Caco-2 (cell line): ENCODE data around the gene DHRS1. TPM values are rescaled to one million over a fixed set of nuclear protein-coding genes. Genes with fewer than 3 reads are reported as not detected.

Source experiments
- Bru-seq: library from RNA; stranded (reverse); fragments of 400-500 nt; gene quantifications from one replicate; lab custom pipeline; 2021; lab: Mats Ljungman, UMichigan
- BruChase-seq, 2 experiments: library from RNA; stranded (reverse); fragments of 400-500 nt; gene quantifications; one replicate each; lab custom pipeline; 2021; lab: Mats Ljungman, UMichigan
- BruUV-seq: library from RNA; stranded (reverse); fragments of 400-500 nt; replicated peaks from 2 replicates; lab custom pipeline; 2021; lab: Mats Ljungman, UMichigan
- CTCF ChIA-PET: fragments of 300-600 bp; sonication (Branson Sonifier 250); formaldehyde crosslinking; loops from one replicate; lab custom pipeline; 2022; ENCODE audit warnings: antibody characterized with exemption; lab: Charles Lee
- POLR2A ChIA-PET: fragments of 300-600 bp; sonication (Branson Sonifier 250); formaldehyde crosslinking; loops from one replicate; lab custom pipeline; 2022; ENCODE audit warnings: antibody characterized with exemption; lab: Charles Lee
- DNase-seq, 2 experiments: peaks; one replicate each; pipeline versions ENCODE4 v3.0.0 to v3.0.0-alpha.2; 2020 to 2022
- H3K27me3 ChIP-seq: replicated peaks from 2 replicates; pipeline ENCODE4 v1.6.0; 2011; ENCODE audit warnings: low read length; ENCODE audit not compliant: control insufficient read depth, insufficient read depth
- H3K36me3 ChIP-seq: 2 replicates; pipeline ENCODE4 v1.5.1; 2011; ENCODE audit warnings: low read length; ENCODE audit not compliant: control insufficient read depth, insufficient read depth
- H3K4me1 ChIP-seq: fragments of 250-450 bp; sonication (Bioruptor Pico); 2 replicates; pipeline ENCODE4 v1.5.1; 2020; ENCODE audit warnings: mild to moderate bottlenecking
- H3K4me3 ChIP-seq: 2 replicates; pipeline ENCODE4 v1.5.1; 2011; ENCODE audit warnings: low read depth, mild to moderate bottlenecking, control low read depth, low read length
- H3K9me3 ChIP-seq: fragments of 250-450 bp; sonication (Bioruptor Pico); 2 replicates; pipeline ENCODE4 v1.5.1; 2020; ENCODE audit warnings: mild to moderate bottlenecking, moderate library complexity
- H3K27ac Mint-ChIP-seq: one replicate; pipeline ENCODE4 v1.8.0; 2022; ENCODE audit warnings: mixed read lengths; ENCODE audit not compliant: unreplicated experiment
- H3K27me3 Mint-ChIP-seq: one replicate; pipeline ENCODE4 v1.8.0; 2022; ENCODE audit warnings: mixed read lengths; ENCODE audit not compliant: insufficient read depth, unreplicated experiment
- H3K36me3 Mint-ChIP-seq: one replicate; pipeline ENCODE4 v1.8.0; 2022; ENCODE audit warnings: mild to moderate bottlenecking, mixed read lengths; ENCODE audit not compliant: insufficient read depth, unreplicated experiment
- H3K4me1 Mint-ChIP-seq: one replicate; pipeline ENCODE4 v1.8.0; 2022; ENCODE audit warnings: low read depth, mixed read lengths; ENCODE audit not compliant: unreplicated experiment
- H3K4me3 Mint-ChIP-seq: one replicate; pipeline ENCODE4 v1.8.0; 2022; ENCODE audit warnings: mild to moderate bottlenecking, moderate library complexity, mixed read lengths; ENCODE audit not compliant: unreplicated experiment
- H3K9me3 Mint-ChIP-seq: one replicate; pipeline ENCODE4 v1.8.0; 2022; ENCODE audit warnings: mixed read lengths; ENCODE audit not compliant: unreplicated experiment
- intact Hi-C: fragments of 100-400 bp; cut with micrococcal nuclease; formaldehyde crosslinking; loops from one replicate; pipeline ENCODE4 v1.10.0; 2022; ENCODE audit not compliant: unreplicated experiment
- long read RNA-seq: library from polyadenylated mRNA; stranded (forward); transcript quantifications from one replicate; pipeline ENCODE4 v2.0.0, GENCODE V29; 2022
- total RNA-seq: library from RNA; stranded (reverse); gene quantifications from 2 replicates; pipeline ENCODE4 v1.2.3, GENCODE V29; 2022
- TF ChIP-seq, protein P1 (sequence below), 2 experiments: fragments of 200-600 bp in 1 of 2; IDR thresholded peaks; 1 replicate in 1 of 2; 2 replicates in 1 of 2; pipeline versions ENCODE4 v1.5.1 to v1.8.0; 2011 to 2022; ENCODE audit warnings: antibody characterized with exemption in 1 of 2, control low read depth in 1 of 2, inconsistent platforms in 1 of 2, low read depth in 1 of 2, low read length in 1 of 2, mild to moderate bottlenecking in 1 of 2, moderate library complexity in 1 of 2; ENCODE audit not compliant: insufficient read depth in 1 of 2, severe bottlenecking in 1 of 2, unreplicated experiment in 1 of 2

Gene DHRS1
- total RNA-seq (15.6 and 18.1 TPM in 2 replicates), Bru-seq, nascent RNA (percentile 70 among the genes with signal in this experiment), BruChase-seq, experiment 1, labeled RNA remaining after a 2-hour chase (percentile 69 among the genes with signal in this experiment), BruChase-seq, experiment 2, labeled RNA remaining after a 6-hour chase (percentile 60 among the genes with signal in this experiment)
- long read RNA-seq, transcript DHRS1-201 (9 exons, 1,480 nt): major isoform, 12 of 20 reads
- long read RNA-seq, partial matches to known transcripts: 2 of 20 reads
- long read RNA-seq, other reads (novel, unspliced or antisense): 5 of 20 reads

DNA sequence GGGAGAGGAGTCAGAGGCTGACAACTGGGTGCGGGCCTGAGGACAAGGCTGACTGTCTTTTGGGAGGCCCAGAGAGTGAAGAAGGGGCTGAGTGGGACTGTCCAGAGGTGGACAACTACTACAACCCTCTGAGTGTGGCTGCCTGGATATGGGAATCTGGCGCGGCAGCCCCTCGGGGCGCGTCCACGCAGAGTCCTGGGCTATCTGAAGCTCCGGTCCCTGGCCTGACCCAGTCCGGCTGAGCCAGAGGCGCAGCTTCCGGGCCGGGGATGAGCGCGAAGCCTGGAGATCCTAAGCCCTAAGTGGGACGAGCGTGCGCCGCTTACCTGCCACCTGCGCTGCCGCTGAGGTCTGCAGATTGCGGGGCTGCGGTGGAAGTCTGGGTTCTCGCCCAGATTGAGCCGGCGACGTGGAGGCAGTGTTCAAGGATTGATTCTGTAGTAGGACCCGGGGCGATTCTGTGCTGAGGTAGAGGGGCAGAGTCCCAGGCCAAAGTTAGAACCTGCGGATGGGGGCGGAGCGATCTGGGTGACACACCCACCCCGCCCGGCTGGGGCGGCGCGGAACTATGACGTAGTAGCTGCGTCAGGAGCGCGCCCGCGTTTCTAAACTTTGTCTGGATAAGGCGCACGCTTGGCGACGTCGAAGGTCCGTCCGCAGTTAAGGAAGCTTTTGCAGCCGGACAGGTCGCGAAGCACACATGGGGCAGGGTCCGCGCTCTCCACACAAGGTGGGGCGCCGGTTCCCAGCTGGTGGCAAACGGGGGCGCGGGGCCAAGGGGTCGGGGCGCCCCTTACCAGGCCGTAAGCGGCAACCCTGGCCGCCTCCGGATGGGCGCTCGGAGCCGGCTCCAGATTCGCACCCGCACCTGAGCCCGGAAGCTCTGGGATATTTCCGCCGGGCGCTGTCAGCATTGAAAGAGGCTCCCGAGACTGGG lies at the start of gene DHRS1, which contains the start of gene NOP9:
DHRS1 (minus strand) TSS at position 526 of the 937 bp plus-strand sequence. CDS start 674 bp downstream, outside the sequence.
NOP9 (plus strand) TSS at position 596 of the 937 bp plus-strand sequence; CDS start at position 701, 105 bp downstream.
- ChIA-PET POLR2A (interaction anchor here (0.6 to 3.1 kb wide), 4 partner anchors 8 to 57 kb away, joined by 4 to 36 read pairs (median 4); partner anchors contain the start of genes CIDEB and TINF2), CTCF (interaction anchor here (0.6 to 5.8 kb wide), 10 partner anchors 8 to 137 kb away, joined by 3 to 157 read pairs (median 4); partner anchors contain the start of genes CIDEB, MDP1 and TINF2)
- Histone ChIP-seq H3K4me3 (peak within 1 kb of the TSS; percentile 88), H3K36me3 (peaks cover 2% of the 10 kb centered on the region), H3K9me3 (no peaks in the 10 kb centered on the region), H3K4me1 (peaks cover 5% of the 10 kb centered on the region), H3K27me3 (no peaks in the 10 kb centered on the region)
- Mint-ChIP-seq H3K36me3 (peaks cover 52% of the 10 kb centered on the region), H3K27ac (peak within 1 kb of the TSS; percentile 94), H3K4me1 (peaks cover 15% of the 10 kb centered on the region), H3K27me3 (no peaks in the 10 kb centered on the region), H3K4me3 (peak within 1 kb of the TSS; percentile 96), H3K9me3 (no peaks in the 10 kb centered on the region)
- TF ChIP-seq, protein P1, sequence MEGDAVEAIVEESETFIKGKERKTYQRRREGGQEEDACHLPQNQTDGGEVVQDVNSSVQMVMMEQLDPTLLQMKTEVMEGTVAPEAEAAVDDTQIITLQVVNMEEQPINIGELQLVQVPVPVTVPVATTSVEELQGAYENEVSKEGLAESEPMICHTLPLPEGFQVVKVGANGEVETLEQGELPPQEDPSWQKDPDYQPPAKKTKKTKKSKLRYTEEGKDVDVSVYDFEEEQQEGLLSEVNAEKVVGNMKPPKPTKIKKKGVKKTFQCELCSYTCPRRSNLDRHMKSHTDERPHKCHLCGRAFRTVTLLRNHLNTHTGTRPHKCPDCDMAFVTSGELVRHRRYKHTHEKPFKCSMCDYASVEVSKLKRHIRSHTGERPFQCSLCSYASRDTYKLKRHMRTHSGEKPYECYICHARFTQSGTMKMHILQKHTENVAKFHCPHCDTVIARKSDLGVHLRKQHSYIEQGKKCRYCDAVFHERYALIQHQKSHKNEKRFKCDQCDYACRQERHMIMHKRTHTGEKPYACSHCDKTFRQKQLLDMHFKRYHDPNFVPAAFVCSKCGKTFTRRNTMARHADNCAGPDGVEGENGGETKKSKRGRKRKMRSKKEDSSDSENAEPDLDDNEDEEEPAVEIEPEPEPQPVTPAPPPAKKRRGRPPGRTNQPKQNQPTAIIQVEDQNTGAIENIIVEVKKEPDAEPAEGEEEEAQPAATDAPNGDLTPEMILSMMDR (IDR thresholded peaks at IDR 0.05; ENCODE audit: insufficient read depth in 1 of 2, low read depth in 1 of 2, low read length in 1 of 2, severe bottlenecking in 1 of 2, unreplicated experiment in 1 of 2): no peak
- DNase-seq: peak; percentile 89 to 93
- BruUV-seq: TSS peak; percentile 82
- intact Hi-C loops: loop anchor here (1.0 kb wide), 1 partner anchor 9 kb away; no protein-coding TSS in a partner anchor

DNA sequence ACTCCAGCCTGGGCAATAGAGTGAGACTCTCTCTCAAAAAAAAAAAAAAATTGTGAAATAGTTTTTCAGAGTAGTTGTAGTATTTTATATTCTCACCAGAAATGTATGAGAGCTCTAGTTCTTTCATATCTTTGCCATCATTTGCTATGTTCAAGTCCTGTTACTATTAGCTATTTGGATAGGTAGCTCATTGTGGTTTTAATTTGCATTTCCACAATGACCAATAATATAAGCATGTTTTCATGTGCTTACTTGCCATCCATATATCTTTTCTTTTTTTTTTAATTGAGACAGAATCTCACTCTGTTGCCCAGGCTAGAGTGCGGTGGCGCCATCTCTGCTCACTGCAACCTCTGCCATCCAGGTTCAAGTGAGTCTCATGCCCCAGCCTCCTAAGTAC lies 48.6 kb upstream of the DHRS1 start:
- no peak overlapping the region for H3K27ac Mint-ChIP-seq
- no TSS peak for BruUV-seq
- H3K27me3 Mint-ChIP-seq: peaks cover 10% of the 10 kb centered on the region
- ChIA-PET POLR2A (no interaction called here), CTCF (interaction anchor here (1.0 kb wide), 1 partner anchor 15 kb away, joined by 3 read pairs; no protein-coding TSS in a partner anchor)
- TF ChIP-seq, protein P1 (IDR thresholded peaks at IDR 0.05; ENCODE audit: insufficient read depth in 1 of 2, low read depth in 1 of 2, low read length in 1 of 2, severe bottlenecking in 1 of 2, unreplicated experiment in 1 of 2): no peak
- intact Hi-C loops: loop anchor here (5.0 kb wide), 1 partner anchor 74 kb away; no protein-coding TSS in a partner anchor
- peaks cover 6% of the 10 kb centered on the region for H3K4me1 Mint-ChIP-seq
- no peak for DNase-seq
- Histone ChIP-seq H3K4me1 (no peaks in the 10 kb centered on the region), H3K36me3 (no peaks in the 10 kb centered on the region), H3K4me3 (no peak overlapping the region), H3K27me3 (no peaks in the 10 kb centered on the region; the same call in 1 of the 2 replicates), H3K9me3 (no peaks in the 10 kb centered on the region)
- no peaks in the 10 kb centered on the region for H3K9me3 Mint-ChIP-seq
- no peak overlapping the region for H3K4me3 Mint-ChIP-seq
- H3K36me3 Mint-ChIP-seq: no peaks in the 10 kb centered on the region
